ENCODE results near the gene TRAF5.
"Not testable (repeated sequence)": the region's sequence is repeated elsewhere in the genome, so short reads cannot be mapped to it uniquely, and the experiment has no call there.

The TRAF5 gene

GRCh38 chr1:211349741-211350140 lies 23.1 kb downstream of the TRAF5 start:
- no peak for DNase-seq

GRCh38 chr1:211352055-211352454 lies 25.4 kb downstream of the TRAF5 start:
- not testable (repeated sequence) for DNase-seq

- DNase-seq, result no peak
Observed at GRCh38 chr1:211352465-211352864, 25.8 kb downstream of the TRAF5 start.

GRCh38 chr1:211352985-211353515 lies 26.4 kb downstream of the TRAF5 start:
- no peak for DNase-seq

- no peak for DNase-seq
Observed at GRCh38 chr1:211353562-211354212, 27.1 kb downstream of the TRAF5 start.

GRCh38 chr1:211355873-211356272 lies 29.2 kb downstream of the TRAF5 start:
- no peak for DNase-seq

DNA sequence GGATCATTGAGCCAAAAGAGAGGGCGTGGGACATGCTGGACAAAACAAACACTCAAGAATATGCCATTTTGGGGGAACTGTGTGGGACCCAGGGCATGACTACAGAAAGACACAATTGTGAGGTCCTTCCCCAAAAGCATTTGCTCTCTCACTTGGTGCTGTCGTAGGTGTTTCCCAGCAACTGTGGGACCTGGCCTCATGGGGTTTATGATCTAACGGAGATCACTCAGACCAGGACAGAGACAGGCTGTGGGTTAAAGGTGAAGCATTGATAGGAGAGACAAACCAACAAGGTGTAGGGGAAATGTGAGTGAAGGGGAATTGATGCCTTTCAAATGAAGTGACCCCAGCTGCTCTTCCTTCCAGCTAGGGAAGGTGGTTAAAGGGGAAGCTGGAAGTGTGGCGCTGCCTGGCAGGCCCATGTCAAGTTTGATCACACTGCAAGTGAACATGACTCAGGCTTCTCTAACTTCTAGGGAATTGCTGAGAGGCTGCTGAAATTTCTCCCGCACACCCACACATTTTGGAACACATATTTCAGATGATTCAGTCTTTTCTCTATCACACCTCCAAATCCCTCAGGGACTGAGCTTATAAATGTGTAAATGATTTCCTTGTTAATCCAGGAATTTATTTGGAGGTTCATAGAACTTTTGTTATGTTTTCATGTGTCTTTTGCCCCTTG lies 30.2 kb downstream of the TRAF5 start:
- DNase-seq, result no peak

DNA sequence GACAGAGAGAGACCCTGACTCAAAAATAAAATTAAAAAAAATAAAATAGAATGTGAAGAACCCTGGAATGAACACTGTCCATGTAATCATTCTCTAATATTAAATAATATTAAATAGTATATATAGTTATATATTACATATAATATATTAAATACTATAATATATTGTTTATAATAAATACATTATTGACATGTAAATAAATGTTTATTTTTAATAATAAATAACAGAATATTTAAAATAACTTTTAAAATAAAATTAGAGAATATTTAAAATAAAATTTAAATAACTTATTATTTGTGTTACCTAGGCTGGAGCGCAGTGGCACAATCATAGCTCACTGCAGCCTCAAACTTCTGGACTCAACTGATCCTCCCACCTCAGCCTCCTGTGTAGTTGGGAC lies 32.1 kb downstream of the TRAF5 start:
- DNase-seq, result no peak

DNA sequence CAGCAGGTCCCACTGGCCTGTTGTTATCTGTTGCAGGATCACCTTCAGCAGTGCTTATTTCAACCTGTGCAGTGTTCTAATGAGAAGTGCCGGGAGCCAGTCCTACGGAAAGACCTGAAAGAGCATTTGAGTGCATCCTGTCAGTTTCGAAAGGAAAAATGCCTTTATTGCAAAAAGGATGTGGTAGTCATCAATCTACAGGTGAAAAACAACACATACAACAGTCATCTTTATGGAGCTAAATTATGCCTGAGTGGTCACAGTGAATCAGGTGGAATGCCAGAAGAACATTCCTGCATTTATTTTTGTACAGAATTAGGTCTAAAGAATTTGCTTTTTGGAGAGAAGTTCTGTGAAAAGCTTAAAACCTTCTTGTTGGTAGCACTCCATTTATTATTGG lies 33.2 kb downstream of the TRAF5 start:
- DNase-seq, result no peak

DNA sequence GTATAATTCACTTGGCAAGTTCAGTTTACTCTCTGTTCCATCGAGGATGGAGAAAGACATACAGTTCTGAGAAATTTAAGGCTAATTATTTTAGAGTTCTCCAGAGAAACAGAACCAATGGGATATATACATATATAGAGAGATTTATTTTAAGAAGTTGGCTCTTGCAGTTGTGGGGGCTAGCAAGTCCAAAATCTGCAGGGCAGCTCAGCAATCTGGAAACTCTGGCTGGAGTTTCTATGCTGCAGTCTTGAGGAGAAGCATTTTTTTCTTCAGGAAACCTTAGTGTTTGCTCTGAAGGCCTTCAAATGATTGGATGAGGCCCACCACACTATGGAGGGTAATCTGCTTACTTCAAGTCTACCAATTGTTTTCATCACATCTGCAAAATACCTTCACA lies 34.6 kb downstream of the TRAF5 start:
- no peak for DNase-seq

DNA sequence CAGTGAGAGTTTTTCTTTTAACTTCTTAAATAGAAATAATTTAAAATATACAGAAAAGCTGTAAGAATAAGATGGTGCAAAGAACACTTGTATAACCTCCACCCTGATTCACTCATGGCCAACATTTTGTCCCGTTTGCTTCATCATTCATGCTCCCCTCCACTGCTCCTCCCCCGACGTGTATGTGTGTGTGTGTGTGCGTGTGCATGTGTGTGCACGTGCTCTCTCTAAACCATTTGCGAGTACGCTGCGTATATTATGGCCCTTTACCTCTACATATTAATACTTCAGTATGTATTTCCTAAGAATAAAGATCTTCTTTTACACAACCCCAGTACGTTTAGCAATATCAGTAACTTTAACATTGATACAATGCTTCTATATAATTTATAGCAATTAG lies 43.0 kb downstream of the TRAF5 start:
- DNase-seq, result no peak

- DNase-seq, result no peak
Observed at GRCh38 chr1:211370669-211371068, 44.0 kb downstream of the TRAF5 start.

- no peak for DNase-seq
Observed at GRCh38 chr1:211371406-211372105, 44.9 kb downstream of the TRAF5 start.

GRCh38 chr1:211372463-211372862 lies 45.8 kb downstream of the TRAF5 start:
- no peak for DNase-seq

DNA sequence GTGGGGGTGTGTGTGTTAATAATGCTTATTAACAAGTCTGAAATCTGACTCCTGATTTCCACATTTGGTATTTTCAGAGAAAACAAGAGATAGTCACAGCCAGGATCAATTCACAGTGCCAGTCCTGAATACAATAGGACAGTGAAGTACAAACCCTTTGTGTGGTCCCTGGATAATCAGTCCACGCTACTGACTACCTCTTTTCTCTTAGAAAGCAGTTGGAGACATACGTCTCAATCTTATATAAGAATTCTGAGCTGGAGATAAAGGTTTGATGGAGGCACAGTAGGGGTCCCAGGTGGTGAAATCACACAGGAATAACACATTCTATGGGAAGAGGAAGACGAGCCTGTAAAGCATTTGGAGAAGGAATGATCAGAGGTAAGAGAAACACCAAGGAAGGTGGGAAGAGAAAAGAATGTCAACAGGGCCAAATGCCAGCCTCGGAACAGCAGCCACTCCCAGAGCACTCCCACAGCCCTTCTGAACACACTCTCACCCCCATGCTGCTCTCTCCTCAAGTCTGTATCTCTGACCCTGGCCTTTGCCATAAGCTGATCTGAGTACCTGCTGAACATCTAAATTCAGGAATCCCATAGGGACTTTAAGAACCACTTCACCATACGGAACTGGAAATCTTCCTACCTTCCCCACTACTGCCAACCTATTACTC lies 48.6 kb downstream of the TRAF5 start:
- DNase-seq, result no peak

DNA sequence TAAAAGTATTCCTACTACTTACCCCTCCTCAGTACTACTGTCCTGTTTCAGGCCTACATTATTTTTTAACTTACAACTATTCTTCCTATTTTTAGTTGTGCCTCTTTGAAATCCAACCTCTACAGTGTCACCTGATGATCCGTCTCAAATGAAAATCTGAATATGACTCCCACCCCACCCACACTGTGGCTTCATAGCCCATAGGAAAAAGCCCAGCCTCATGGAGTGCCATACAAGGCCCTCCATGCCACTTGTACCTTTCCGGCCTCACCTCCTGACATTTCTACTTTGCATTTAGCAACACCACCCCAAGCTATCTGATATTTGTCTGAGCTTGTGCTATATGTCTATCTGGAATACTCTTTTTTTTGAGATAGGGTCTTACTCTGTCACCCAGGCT lies 49.3 kb downstream of the TRAF5 start:
- DNase-seq, result no peak

DNA sequence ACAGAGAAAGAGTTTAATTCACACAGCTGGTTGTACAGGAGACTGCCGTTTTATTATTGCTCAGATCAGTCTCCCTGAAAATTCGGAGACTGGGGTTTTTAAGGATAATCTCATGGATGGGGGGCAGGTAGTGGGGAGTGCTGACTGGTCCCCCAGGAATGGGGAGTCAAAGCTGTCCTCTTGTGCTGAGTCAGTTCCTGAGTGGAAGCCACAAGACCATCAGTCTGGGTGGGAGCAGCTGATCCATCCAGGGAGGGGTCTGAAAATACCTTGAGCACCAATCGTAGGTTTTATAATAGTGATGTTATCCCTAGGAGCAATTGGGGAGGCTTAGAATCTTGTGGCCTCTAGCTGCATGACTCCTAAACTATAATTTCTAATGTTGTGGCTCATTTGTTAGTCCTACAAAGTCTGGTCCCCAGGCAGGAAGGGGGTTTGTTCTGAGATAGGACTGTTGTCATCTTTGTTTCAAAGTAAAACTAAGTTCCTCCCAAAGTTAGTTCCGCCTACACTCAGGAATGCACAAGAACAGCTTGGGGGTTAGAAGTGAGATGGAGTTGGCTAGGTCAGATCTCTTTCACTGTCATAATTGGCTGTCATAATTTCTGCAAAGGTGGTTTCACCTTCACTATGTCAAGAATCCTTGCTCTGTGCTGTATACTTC lies 50.3 kb downstream of the TRAF5 start:
- no peak for DNase-seq

- no peak for DNase-seq
Observed at GRCh38 chr1:211377539-211378450, 51.2 kb downstream of the TRAF5 start.

DNA sequence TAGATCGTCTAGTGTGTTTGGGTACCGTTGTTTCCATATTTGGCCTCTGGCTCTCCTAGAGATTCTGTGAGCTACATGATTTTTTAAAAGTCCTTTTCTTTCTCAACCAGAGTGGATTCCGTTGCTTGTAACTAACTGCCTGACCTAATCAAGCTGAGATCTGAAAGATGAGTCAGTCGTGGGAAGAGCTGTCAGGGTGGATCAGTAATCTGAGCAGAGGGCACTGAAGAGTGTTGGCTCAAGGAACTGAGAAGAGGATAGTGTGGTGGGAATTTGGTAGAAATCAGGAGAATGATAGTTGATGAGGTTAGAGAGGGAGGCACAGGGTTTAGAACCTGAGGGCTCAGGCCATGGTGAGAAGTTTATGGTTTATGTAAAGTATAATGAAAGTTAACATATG lies 52.2 kb downstream of the TRAF5 start:
- no peak for DNase-seq

DNA sequence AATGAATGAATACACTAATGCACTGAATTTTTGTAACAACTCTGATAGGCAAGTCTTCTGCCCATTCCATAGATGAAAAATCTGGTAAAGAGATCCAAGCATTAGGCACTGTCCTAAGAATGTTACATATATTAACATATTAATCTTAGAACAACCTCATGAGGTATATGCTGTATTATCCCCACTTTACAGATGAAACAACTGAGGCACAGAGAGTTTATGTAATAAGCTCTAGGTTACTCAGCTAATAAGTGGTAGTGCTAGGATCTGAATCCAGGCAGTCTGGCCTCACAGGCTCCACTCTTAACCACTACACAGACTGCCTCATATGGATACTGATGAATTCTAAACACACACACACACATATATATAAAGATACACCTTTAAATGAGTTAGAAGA lies 52.8 kb downstream of the TRAF5 start:
- no peak for DNase-seq

DNA sequence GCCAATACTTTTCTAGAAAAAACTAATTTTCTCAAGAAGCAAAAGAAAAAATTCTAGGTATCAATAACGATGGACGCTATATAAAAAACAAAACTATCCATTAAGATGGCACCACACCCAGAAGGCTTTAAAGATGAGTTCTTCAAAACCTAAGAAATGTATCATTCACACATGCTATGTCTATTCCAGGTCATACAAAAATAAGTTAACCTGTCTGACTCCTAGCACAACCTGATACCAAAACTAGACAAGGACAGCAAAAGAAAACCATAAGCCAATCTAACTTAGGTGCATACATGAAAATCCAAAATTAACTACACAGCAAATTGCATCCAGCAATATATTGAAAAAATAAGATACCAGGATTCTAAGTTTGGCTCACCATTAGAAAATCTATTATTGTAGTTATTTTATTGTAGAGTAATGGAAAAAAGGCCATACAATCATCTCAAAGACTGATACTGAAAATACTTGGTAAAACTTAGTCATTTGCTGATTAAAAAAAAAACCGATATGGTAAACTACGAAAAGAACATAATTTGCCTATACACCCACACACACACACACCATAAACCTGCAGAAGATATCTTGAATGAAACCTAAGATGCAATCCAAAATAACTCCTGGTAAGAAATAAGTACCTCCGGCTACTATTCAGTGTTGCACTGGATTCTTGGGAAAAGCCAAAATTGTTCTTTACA lies 55.0 kb downstream of the TRAF5 start:
- no peak for DNase-seq

Data from femur (tissue), 1 donor.